ENCODE measurements around the gene DNAJC16.
A peak's percentile ranks its signal among the peaks of the same experiment; 100 is the strongest.

Gene DNAJC16

DNA sequence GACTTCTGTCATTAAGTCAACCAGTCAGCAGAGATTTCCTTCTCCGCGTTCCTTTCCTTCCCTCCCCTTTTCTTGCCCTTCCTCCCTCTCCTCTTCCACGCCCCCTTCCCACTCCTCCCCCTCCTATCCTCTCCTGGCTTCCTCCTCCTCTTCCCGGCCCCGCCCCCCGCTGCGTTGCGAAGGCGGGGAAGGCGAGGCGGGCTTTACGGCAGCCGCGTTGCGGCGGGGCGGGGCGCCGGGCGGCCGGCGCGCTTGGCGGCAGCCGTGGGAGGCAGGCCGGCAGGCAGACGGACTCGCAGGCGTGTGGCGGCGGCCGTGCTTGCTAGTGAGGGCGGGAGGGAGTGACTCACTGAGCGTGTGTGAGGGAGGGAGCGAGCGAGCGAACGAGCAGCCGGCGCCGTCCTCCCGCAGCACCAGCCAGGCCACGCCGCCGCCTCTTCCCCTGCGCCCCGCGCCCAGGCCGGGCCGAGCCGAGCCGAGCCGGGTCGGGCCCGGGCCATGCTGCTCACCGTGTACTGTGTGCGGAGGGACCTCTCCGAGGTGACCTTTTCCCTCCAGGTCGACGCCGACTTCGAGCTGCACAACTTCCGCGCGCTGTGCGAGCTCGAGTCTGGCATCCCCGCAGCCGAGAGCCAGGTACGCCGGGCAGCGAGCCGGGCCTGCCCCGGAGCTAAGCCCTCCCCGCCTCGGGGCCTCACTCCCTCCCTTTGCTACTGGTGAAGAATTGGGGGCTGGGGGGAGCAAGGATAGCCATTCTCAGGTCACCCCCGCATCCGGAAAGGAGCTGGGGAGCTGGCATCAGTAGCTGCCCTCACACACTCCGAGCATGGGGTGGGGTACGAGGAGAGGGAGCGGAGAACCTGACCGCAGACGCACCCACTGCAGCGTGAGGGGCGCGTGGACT lies 90.8 kb downstream of the DNAJC16 start, which contains the start of gene DDI2 (continued):
- TF ChIP-seq, protein P1, sequence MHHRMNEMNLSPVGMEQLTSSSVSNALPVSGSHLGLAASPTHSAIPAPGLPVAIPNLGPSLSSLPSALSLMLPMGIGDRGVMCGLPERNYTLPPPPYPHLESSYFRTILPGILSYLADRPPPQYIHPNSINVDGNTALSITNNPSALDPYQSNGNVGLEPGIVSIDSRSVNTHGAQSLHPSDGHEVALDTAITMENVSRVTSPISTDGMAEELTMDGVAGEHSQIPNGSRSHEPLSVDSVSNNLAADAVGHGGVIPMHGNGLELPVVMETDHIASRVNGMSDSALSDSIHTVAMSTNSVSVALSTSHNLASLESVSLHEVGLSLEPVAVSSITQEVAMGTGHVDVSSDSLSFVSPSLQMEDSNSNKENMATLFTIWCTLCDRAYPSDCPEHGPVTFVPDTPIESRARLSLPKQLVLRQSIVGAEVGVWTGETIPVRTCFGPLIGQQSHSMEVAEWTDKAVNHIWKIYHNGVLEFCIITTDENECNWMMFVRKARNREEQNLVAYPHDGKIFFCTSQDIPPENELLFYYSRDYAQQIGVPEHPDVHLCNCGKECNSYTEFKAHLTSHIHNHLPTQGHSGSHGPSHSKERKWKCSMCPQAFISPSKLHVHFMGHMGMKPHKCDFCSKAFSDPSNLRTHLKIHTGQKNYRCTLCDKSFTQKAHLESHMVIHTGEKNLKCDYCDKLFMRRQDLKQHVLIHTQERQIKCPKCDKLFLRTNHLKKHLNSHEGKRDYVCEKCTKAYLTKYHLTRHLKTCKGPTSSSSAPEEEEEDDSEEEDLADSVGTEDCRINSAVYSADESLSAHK (tag by site-specific recombination; IDR thresholded peaks at IDR 0.05): no peak
- TF ChIP-seq GLIS1 (tag by site-specific recombination; IDR thresholded peaks at IDR 0.05) (peak; percentile 81), ZSCAN23 (tag by site-specific recombination; IDR thresholded peaks at IDR 0.05) (no peak), ZNF555 (tag by site-specific recombination; conservative IDR thresholded peaks at IDR 0.05) (no peak), ZNF791 (tag by site-specific recombination; IDR thresholded peaks at IDR 0.05) (0 out of 2 replicates have a peak, but pooled peaks have one; percentile 13), ZXDB (tag by site-specific recombination; IDR thresholded peaks at IDR 0.05) (peak; percentile 24; the same call in 1 of the 2 replicates), ZNF19 (tag by site-specific recombination; IDR thresholded peaks at IDR 0.05; ENCODE audit: low read depth) (no peak), ZNF514 (tag by site-specific recombination; IDR thresholded peaks at IDR 0.05) (no peak), ZNF184 (tag by site-specific recombination; IDR thresholded peaks at IDR 0.05) (0 out of 2 replicates have a peak, but pooled peaks have one; percentile 36), ZNF600 (tag by site-specific recombination; IDR thresholded peaks at IDR 0.05) (peak; percentile 81), HOXD13 (CRISPR knock-in tag; IDR thresholded peaks at IDR 0.05; ENCODE audit: borderline replicate concordance) (no peak), ZBTB48 (tag by site-specific recombination; IDR thresholded peaks at IDR 0.05) (peak; percentile 64; the same call in 1 of the 2 replicates), ZNF266 (tag by site-specific recombination; IDR thresholded peaks at IDR 0.05; ENCODE audit: low read depth) (no peak), ZNF837 (tag by site-specific recombination; IDR thresholded peaks at IDR 0.05) (no peak), ZNF501 (tag by site-specific recombination; IDR thresholded peaks at IDR 0.05) (no peak; the same call in 1 of the 2 replicates), SCRT2 (tag by site-specific recombination; IDR thresholded peaks at IDR 0.05) (peak; percentile 45; the same call in 1 of the 2 replicates), GFI1B (tag by site-specific recombination; IDR thresholded peaks at IDR 0.05) (peak; percentile 87; the same call in 1 of the 2 replicates)
- TF ChIP-seq, protein P2, sequence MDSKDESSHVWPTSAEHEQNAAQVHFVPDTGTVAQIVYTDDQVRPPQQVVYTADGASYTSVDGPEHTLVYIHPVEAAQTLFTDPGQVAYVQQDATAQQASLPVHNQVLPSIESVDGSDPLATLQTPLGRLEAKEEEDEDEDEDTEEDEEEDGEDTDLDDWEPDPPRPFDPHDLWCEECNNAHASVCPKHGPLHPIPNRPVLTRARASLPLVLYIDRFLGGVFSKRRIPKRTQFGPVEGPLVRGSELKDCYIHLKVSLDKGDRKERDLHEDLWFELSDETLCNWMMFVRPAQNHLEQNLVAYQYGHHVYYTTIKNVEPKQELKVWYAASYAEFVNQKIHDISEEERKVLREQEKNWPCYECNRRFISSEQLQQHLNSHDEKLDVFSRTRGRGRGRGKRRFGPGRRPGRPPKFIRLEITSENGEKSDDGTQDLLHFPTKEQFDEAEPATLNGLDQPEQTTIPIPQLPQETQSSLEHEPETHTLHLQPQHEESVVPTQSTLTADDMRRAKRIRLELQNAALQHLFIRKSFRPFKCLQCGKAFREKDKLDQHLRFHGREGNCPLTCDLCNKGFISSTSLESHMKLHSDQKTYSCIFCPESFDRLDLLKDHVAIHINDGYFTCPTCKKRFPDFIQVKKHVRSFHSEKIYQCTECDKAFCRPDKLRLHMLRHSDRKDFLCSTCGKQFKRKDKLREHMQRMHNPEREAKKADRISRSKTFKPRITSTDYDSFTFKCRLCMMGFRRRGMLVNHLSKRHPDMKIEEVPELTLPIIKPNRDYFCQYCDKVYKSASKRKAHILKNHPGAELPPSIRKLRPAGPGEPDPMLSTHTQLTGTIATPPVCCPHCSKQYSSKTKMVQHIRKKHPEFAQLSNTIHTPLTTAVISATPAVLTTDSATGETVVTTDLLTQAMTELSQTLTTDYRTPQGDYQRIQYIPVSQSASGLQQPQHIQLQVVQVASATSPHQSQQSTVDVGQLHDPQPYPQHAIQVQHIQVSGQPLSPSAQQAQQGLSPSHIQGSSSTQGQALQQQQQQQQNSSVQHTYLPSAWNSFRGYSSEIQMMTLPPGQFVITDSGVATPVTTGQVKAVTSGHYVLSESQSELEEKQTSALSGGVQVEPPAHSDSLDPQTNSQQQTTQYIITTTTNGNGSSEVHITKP (tag by site-specific recombination; IDR thresholded peaks at IDR 0.05): peak; percentile 100
- TF ChIP-seq, protein P3, sequence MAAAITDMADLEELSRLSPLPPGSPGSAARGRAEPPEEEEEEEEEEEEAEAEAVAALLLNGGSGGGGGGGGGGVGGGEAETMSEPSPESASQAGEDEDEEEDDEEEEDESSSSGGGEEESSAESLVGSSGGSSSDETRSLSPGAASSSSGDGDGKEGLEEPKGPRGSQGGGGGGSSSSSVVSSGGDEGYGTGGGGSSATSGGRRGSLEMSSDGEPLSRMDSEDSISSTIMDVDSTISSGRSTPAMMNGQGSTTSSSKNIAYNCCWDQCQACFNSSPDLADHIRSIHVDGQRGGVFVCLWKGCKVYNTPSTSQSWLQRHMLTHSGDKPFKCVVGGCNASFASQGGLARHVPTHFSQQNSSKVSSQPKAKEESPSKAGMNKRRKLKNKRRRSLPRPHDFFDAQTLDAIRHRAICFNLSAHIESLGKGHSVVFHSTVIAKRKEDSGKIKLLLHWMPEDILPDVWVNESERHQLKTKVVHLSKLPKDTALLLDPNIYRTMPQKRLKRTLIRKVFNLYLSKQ (tag by site-specific recombination; IDR thresholded peaks at IDR 0.05; ENCODE audit: borderline replicate concordance): no peak
- TF ChIP-seq, protein P4, sequence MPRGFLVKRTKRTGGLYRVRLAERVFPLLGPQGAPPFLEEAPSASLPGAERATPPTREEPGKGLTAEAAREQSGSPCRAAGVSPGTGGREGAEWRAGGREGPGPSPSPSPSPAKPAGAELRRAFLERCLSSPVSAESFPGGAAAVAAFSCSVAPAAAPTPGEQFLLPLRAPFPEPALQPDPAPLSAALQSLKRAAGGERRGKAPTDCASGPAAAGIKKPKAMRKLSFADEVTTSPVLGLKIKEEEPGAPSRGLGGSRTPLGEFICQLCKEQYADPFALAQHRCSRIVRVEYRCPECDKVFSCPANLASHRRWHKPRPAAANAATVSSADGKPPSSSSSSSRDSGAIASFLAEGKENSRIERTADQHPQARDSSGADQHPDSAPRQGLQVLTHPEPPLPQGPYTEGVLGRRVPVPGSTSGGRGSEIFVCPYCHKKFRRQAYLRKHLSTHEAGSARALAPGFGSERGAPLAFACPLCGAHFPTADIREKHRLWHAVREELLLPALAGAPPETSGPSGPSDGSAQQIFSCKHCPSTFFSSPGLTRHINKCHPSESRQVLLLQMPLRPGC (tag by site-specific recombination; IDR thresholded peaks at IDR 0.05): no peak
- TF ChIP-seq, protein P5, sequence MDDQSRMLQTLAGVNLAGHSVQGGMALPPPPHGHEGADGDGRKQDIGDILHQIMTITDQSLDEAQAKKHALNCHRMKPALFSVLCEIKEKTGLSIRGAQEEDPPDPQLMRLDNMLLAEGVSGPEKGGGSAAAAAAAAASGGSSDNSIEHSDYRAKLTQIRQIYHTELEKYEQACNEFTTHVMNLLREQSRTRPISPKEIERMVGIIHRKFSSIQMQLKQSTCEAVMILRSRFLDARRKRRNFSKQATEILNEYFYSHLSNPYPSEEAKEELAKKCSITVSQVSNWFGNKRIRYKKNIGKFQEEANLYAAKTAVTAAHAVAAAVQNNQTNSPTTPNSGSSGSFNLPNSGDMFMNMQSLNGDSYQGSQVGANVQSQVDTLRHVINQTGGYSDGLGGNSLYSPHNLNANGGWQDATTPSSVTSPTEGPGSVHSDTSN (CRISPR knock-in tag; IDR thresholded peaks at IDR 0.05): peak; percentile 95
- TF ChIP-seq, protein P6, sequence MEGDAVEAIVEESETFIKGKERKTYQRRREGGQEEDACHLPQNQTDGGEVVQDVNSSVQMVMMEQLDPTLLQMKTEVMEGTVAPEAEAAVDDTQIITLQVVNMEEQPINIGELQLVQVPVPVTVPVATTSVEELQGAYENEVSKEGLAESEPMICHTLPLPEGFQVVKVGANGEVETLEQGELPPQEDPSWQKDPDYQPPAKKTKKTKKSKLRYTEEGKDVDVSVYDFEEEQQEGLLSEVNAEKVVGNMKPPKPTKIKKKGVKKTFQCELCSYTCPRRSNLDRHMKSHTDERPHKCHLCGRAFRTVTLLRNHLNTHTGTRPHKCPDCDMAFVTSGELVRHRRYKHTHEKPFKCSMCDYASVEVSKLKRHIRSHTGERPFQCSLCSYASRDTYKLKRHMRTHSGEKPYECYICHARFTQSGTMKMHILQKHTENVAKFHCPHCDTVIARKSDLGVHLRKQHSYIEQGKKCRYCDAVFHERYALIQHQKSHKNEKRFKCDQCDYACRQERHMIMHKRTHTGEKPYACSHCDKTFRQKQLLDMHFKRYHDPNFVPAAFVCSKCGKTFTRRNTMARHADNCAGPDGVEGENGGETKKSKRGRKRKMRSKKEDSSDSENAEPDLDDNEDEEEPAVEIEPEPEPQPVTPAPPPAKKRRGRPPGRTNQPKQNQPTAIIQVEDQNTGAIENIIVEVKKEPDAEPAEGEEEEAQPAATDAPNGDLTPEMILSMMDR (tag by site-specific recombination; IDR thresholded peaks at IDR 0.05): no peak
- TF ChIP-seq, protein P7, sequence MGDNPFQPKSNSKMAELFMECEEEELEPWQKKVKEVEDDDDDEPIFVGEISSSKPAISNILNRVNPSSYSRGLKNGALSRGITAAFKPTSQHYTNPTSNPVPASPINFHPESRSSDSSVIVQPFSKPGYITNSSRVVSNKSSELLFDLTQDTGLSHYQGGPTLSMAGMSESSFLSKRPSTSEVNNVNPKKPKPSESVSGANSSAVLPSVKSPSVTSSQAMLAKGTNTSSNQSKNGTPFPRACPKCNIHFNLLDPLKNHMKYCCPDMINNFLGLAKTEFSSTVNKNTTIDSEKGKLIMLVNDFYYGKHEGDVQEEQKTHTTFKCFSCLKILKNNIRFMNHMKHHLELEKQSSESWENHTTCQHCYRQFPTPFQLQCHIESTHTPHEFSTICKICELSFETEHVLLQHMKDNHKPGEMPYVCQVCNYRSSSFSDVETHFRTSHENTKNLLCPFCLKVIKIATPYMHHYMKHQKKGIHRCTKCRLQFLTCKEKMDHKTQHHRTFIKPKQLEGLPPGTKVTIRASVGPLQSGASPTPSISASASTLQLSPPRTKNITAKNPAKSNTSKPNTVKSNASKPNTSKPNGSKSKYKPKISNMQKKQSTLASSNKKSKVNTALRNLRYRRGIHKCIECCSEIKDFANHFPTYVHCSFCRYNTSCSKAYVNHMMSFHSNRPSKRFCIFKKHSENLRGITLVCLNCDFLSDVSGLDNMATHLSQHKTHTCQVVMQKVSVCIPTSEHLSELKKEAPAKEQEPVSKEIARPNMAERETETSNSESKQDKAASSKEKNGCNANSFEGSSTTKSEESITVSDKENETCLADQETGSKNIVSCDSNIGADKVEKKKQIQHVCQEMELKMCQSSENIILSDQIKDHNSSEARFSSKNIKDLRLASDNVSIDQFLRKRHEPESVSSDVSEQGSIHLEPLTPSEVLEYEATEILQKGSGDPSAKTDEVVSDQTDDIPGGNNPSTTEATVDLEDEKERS (tag by site-specific recombination; IDR thresholded peaks at IDR 0.05): no peak
